Breast epithelium (tissue), 3 donors: ENCODE results near the gene C19orf25.

Experiments used
- CTCF ChIP-seq, 3 donors: fragments of 450-650 bp; IDR thresholded peaks; one replicate each; pipeline ENCODE4 v1.5.1; 2016 to 2017; ENCODE audit warnings: antibody characterized with exemption in 3 of 3, mild to moderate bottlenecking in 3 of 3, moderate library complexity in 3 of 3
- POLR2A ChIP-seq: fragments of 450-650 bp; IDR thresholded peaks from one replicate; pipeline ENCODE4 v1.6.1; 2016; ENCODE audit warnings: antibody characterized with exemption, mild to moderate bottlenecking, moderate library complexity
- POLR2AphosphoS5 ChIP-seq, 3 donors: sonication (generic); formaldehyde crosslinking; IDR thresholded peaks; one replicate each; pipeline ENCODE4 v1.6.1; 2017; ENCODE audit warnings: antibody characterized with exemption in 3 of 3

- no peak for TF ChIP-seq CTCF (IDR thresholded peaks at IDR 0.05)
- no peak for TF ChIP-seq POLR2AphosphoS5 (IDR thresholded peaks at IDR 0.05)
- TF ChIP-seq POLR2A: no peak
These were observed 6.6 kb downstream of the C19orf25 start for GRCh38 chr19:1472231-1473084.
